Osteoblast (primary cell): ENCODE results near the gene ZNF563. TPM values are rescaled to one million over a fixed set of nuclear protein-coding genes. Genes with fewer than 3 reads are reported as not detected.
"Not testable (repeated sequence)": the region's sequence is repeated elsewhere in the genome, so short reads cannot be mapped to it uniquely, and the experiment has no call there.

ENCODE experiments used
- DNase-seq: peaks from one replicate; pipeline ENCODE4 v3.0.0; 2011; ENCODE audit warnings: low spot score, mixed read lengths; ENCODE audit not compliant: insufficient read length; ENCODE audit errors: missing footprints
- H2AFZ ChIP-seq: 2 replicates; pipeline ENCODE4 v1.6.0; 2011; ENCODE audit warnings: mild to moderate bottlenecking, low read length
- H3K27ac ChIP-seq: 2 replicates; pipeline ENCODE4 v1.5.1; 2011; ENCODE audit warnings: mild to moderate bottlenecking, low read depth, low read length, moderate library complexity
- H3K27me3 ChIP-seq: 2 replicates; pipeline ENCODE4 v1.6.0; 2012; ENCODE audit warnings: mild to moderate bottlenecking, control low read depth, inconsistent platforms, low read length, moderate library complexity; ENCODE audit not compliant: insufficient read depth
- H3K36me3 ChIP-seq: 2 replicates; pipeline ENCODE4 v1.5.1; 2011; ENCODE audit warnings: mild to moderate bottlenecking, low read length, control low read depth, moderate library complexity; ENCODE audit not compliant: insufficient read depth
- H3K4me1 ChIP-seq: 2 replicates; pipeline ENCODE4 v1.5.1; 2011; ENCODE audit warnings: mild to moderate bottlenecking, low read length, control low read depth, moderate library complexity; ENCODE audit not compliant: insufficient read depth
- H3K4me2 ChIP-seq: 2 replicates; pipeline ENCODE4 v1.6.0; 2011; ENCODE audit warnings: mild to moderate bottlenecking, low read length; ENCODE audit not compliant: insufficient read depth
- H3K4me3 ChIP-seq: fragments of 200-600 bp; sonication (generic); 3 replicates; pipeline ENCODE4 v1.5.1; 2012; ENCODE audit warnings: mild to moderate bottlenecking, low read length, inconsistent platforms; ENCODE audit not compliant: insufficient read depth
- H3K79me2 ChIP-seq: 2 replicates; pipeline ENCODE4 v1.6.0; 2012; ENCODE audit warnings: mild to moderate bottlenecking, low read length, control low read depth, inconsistent platforms; ENCODE audit not compliant: insufficient read depth
- H3K9me3 ChIP-seq: 2 replicates; pipeline ENCODE4 v1.5.1; 2011; ENCODE audit warnings: low read depth, low read length, control low read depth
- H4K20me1 ChIP-seq: 2 replicates; pipeline ENCODE4 v1.6.0; 2012; ENCODE audit warnings: mild to moderate bottlenecking, low read length, control low read depth; ENCODE audit not compliant: insufficient read depth
- CTCF ChIP-seq: IDR thresholded peaks from 2 replicates; pipeline ENCODE4 v1.5.1; 2011; ENCODE audit warnings: mild to moderate bottlenecking, low read depth, low read length, moderate library complexity; ENCODE audit errors: extremely low read depth
- total RNA-seq: library from RNA; depleted of rRNA; stranded (reverse); fragments of >200 nt; gene quantifications from 2 replicates; pipeline ENCODE4 v1.2.3, GENCODE V29; 2012

ZNF563 gene
- total RNA-seq, 1 donor, result 4.3 TPM

- Histone ChIP-seq H3K4me2 (no peak overlapping the region), H3K79me2 (no peaks in the 10 kb centered on the region), H3K9me3 (peaks cover 31% of the 10 kb centered on the region), H3K27me3 (no peaks in the 10 kb centered on the region), H3K4me1 (no peaks in the 10 kb centered on the region), H3K36me3 (peaks cover 40% of the 10 kb centered on the region), H3K27ac (no peak overlapping the region), H2AFZ (no peak overlapping the region), H3K4me3 (no peak overlapping the region), H4K20me1 (no peaks in the 10 kb centered on the region)
- TF ChIP-seq CTCF, result no peak
- DNase-seq, result no peak
These were observed 14.5 kb downstream of the ZNF563 start for GRCh38 chr19:12318782-12319413.

- peaks cover 13% of the 10 kb centered on the region for H3K36me3 ChIP-seq
- no peaks in the 10 kb centered on the region for H3K27me3 ChIP-seq
- no peak for TF ChIP-seq CTCF
- no peaks in the 10 kb centered on the region for H4K20me1 ChIP-seq
- no peak for DNase-seq
- H3K9me3 ChIP-seq, result peaks cover 16% of the 10 kb centered on the region
- no peak overlapping the region for H2AFZ ChIP-seq
- H3K79me2 ChIP-seq, result no peaks in the 10 kb centered on the region
- no peaks in the 10 kb centered on the region for H3K4me1 ChIP-seq
- no peak overlapping the region for H3K4me2 ChIP-seq
- H3K27ac ChIP-seq, result no peak overlapping the region
- H3K4me3 ChIP-seq, result no peak overlapping the region
These were observed 18.9 kb downstream of the ZNF563 start for GRCh38 chr19:12314553-12314952.

GRCh38 chr19:12308891-12309290, 24.5 kb downstream of the ZNF563 start:
- not testable (repeated sequence) for H3K79me2 ChIP-seq, H3K4me3 ChIP-seq, H3K4me1 ChIP-seq, H3K36me3 ChIP-seq, H4K20me1 ChIP-seq, H3K9me3 ChIP-seq, H3K4me2 ChIP-seq, H2AFZ ChIP-seq, H3K27ac ChIP-seq, H3K27me3 ChIP-seq, DNase-seq

- Histone ChIP-seq H3K4me1 (peaks cover 8% of the 10 kb centered on the region), H3K9me3 (no peaks in the 10 kb centered on the region), H3K27me3 (no peaks in the 10 kb centered on the region), H2AFZ (peak overlapping the region; percentile 97), H3K4me3 (peak overlapping the region; percentile 97), H4K20me1 (peaks cover 4% of the 10 kb centered on the region), H3K27ac (peak overlapping the region; percentile 93), H3K79me2 (peaks cover 44% of the 10 kb centered on the region), H3K4me2 (peak overlapping the region; percentile 95), H3K36me3 (peaks cover 8% of the 10 kb centered on the region)
- no peak for TF ChIP-seq CTCF
- DNase-seq, result peak; percentile 44
These were observed 38.2 kb downstream of the ZNF563 start for GRCh38 chr19:12295191-12295590.
